ENCODE measurements around the gene OVCA2.

- TF ChIP-seq CTCF (tag by site-specific recombination; IDR thresholded peaks at IDR 0.05), result no peak
- TF ChIP-seq ZNF24 (tag by site-specific recombination; IDR thresholded peaks at IDR 0.05), result no peak
- no peak for TF ChIP-seq PBX3 (CRISPR knock-in tag; IDR thresholded peaks at IDR 0.05)
- TF ChIP-seq ZNF214 (tag by site-specific recombination; IDR thresholded peaks at IDR 0.05; ENCODE audit: borderline replicate concordance), result no peak
- no peak for TF ChIP-seq ATF2 (tag by site-specific recombination; IDR thresholded peaks at IDR 0.05; ENCODE audit: low read depth)
- no peak for TF ChIP-seq SP2 (tag by site-specific recombination; IDR thresholded peaks at IDR 0.05)
- TF ChIP-seq ZNF174 (tag by site-specific recombination; IDR thresholded peaks at IDR 0.05), result no peak
- TF ChIP-seq ZFP3 (tag by site-specific recombination; IDR thresholded peaks at IDR 0.05; ENCODE audit: low read depth), result no peak
- no peak for TF ChIP-seq KLF17 (tag by site-specific recombination; IDR thresholded peaks at IDR 0.05)
- no peak for TF ChIP-seq ZNF510 (tag by site-specific recombination; IDR thresholded peaks at IDR 0.05; ENCODE audit: insufficient replicate concordance)
Observed at GRCh38 chr17:2003525-2003924, 38.3 kb upstream of the OVCA2 start.
